ENCODE measurements around the gene EFNB2.

DNA sequence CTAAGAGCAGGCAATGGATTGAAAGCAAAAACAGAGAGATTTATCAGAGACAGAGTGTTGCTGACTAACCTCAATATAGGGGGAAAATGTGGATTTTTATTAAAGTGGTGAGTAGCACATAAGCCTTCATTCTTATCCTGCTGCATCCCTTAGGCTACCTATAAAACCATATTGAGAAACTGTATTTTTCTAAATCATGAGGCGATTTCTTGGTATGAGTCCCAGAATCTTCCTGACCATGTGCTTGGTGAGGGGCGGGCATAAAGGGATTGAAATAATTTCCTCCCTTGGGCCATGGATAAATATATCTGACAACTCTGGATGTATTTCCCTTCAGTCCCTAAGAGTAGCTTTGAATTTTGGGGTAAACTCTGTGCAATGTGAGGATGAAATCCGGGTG is 72.8 kb downstream of the EFNB2 start:
- TF ChIP-seq, protein P1, sequence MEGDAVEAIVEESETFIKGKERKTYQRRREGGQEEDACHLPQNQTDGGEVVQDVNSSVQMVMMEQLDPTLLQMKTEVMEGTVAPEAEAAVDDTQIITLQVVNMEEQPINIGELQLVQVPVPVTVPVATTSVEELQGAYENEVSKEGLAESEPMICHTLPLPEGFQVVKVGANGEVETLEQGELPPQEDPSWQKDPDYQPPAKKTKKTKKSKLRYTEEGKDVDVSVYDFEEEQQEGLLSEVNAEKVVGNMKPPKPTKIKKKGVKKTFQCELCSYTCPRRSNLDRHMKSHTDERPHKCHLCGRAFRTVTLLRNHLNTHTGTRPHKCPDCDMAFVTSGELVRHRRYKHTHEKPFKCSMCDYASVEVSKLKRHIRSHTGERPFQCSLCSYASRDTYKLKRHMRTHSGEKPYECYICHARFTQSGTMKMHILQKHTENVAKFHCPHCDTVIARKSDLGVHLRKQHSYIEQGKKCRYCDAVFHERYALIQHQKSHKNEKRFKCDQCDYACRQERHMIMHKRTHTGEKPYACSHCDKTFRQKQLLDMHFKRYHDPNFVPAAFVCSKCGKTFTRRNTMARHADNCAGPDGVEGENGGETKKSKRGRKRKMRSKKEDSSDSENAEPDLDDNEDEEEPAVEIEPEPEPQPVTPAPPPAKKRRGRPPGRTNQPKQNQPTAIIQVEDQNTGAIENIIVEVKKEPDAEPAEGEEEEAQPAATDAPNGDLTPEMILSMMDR (conservative IDR thresholded peaks at IDR 0.05; ENCODE audit: low read depth, low read length): no peak
- no peak for TF ChIP-seq EZH2 (IDR thresholded peaks at IDR 0.05; ENCODE audit: borderline replicate concordance, low read depth, low read length, poor library complexity, severe bottlenecking)
